ENCODE data around the gene CHORDC1. TPM values are rescaled to one million over a fixed set of nuclear protein-coding genes. Genes with fewer than 3 reads are reported as not detected.
A peak's percentile ranks its signal among the peaks of the same experiment; 100 is the strongest.

CHORDC1 gene
- total RNA-seq, 1 donor from 2014 or later = 15.1 TPM

DNA sequence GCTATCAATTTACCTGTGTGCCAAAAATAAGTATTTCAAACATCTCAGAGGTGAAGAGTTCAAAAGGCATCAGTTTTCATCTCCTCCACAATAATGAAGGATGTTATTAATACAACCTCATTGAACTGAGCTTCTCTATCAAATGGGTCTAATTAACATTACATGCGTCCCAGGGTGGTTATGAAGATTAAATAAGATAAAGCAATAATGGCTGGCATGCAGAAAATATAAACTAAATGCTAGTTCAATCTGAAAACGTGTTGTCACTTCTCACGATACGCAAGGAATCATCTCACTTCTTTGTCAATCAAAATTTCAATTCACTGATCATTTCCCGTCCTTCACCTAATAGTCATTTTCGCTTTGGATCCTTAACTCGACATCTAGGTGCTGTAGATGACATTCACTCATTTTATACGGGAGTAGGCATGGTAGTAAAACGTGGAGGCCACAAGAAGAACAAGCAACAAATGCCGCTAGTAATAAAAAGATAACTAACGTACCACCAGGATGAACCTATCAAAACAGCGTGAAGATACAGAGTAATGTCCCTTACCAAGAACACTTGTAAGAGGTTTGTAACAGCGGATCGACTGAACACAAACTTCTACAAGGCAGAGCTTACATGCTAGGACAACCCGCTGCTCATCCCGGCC, 918 bp downstream of the CHORDC1 start:
- TF ChIP-seq CTCF (IDR thresholded peaks at IDR 0.05) = no peak
- Histone ChIP-seq H3K4me3 (peak overlapping the region; percentile 81 to 96), H3K36me3 (no peaks in the 10 kb centered on the region), H3K27ac (peak overlapping the region; percentile 91 to 95), H3K27me3 (no peaks in the 10 kb centered on the region), H3K4me1 (peaks cover 3 to 11% of the 10 kb centered on the region in 2 donors), H3K9me3 (no peaks in the 10 kb centered on the region)
- no peak for DNase-seq (ENCODE audit: low spot score in 2 of 2)
- intact Hi-C loops (cut with DNase I) = no loop called here

DNA sequence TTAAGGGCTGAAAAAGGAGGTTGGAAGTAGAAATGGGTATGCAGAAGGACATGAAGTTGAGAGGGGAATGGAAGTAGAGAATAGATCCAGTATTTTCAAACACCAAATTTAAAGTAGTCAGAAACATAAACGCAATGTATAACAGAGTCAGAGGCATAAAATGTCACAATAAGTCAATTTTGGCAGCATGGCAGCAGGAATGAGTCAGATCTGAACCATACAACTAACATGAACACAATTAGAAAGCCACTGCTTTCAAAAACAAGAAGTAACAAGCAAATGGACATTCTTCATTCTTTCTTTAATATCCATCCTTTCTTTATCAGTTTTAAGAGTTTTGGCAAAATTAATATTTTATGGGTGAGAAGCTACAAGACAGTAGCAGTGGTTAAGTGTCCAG, 2.5 kb downstream of the CHORDC1 start:
- DNase-seq (ENCODE audit: low spot score in 2 of 2) = no peak
- intact Hi-C loops (cut with DNase I) = no loop called here
- Histone ChIP-seq H3K36me3 (peaks cover 0 to 9% of the 10 kb centered on the region in 2 donors), H3K9me3 (no peaks in the 10 kb centered on the region), H3K4me1 (peaks cover 3 to 13% of the 10 kb centered on the region in 2 donors), H3K27me3 (no peaks in the 10 kb centered on the region), H3K27ac (no peak overlapping the region), H3K4me3 (peak overlapping the region in 1 of 2 donors; percentile 96)
- no peak for TF ChIP-seq CTCF (IDR thresholded peaks at IDR 0.05)

DNA sequence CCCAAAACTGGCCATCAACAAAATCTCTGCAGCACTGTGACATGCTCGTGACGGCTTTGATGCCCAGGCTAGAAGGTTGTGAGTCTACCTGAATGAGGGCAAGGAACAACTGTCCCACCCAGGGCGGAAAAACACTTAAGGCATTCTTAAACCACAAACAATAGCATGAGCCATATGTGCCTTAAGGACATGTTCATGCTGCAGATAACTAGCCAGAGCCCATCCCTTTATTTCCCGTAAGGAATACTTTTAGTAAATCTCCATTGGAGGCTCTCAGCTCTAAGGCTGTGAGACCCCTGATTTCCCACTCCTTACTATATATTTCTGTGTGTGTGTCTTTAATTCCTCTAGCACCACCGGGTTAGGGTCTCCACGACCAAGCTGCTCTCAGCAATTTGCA, 3.4 kb downstream of the CHORDC1 start:
- no peak for TF ChIP-seq CTCF (IDR thresholded peaks at IDR 0.05)
- H3K36me3 ChIP-seq = peaks cover 0 to 15% of the 10 kb centered on the region in 2 donors
- H3K4me3 ChIP-seq = no peak overlapping the region
- intact Hi-C loops (cut with DNase I) = no loop called here
- H3K9me3 ChIP-seq = no peaks in the 10 kb centered on the region
- DNase-seq (ENCODE audit: low spot score in 2 of 2) = no peak
- no peaks in the 10 kb centered on the region for H3K27me3 ChIP-seq
- no peak overlapping the region for H3K27ac ChIP-seq
- peaks cover 3 to 13% of the 10 kb centered on the region in 2 donors for H3K4me1 ChIP-seq

DNA sequence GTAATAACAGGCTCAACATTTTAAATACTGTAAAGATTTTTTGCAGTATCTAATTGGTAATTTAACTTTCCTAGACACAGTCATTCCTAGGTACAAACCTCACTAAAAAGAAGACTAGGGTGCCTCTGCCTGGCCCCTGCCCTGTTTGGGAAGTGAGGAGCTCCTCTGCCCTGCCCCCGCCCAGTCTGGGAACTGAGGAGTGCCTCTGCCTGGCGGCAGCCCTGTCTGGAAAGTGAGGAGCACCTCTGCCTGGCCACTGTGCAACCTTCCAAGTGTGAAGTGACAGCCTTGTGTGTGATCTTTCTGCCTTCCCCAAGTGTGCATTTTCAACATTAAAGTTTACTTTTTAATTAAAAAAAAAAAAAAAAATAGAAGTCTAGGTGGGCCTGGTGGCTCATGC, 4.2 kb downstream of the CHORDC1 start:
- no peak for TF ChIP-seq CTCF (IDR thresholded peaks at IDR 0.05)
- Histone ChIP-seq H3K36me3 (peaks cover 0 to 22% of the 10 kb centered on the region in 2 donors), H3K9me3 (no peaks in the 10 kb centered on the region), H3K4me3 (no peak overlapping the region), H3K4me1 (peaks cover 3 to 13% of the 10 kb centered on the region in 2 donors), H3K27me3 (no peaks in the 10 kb centered on the region), H3K27ac (peak overlapping the region in 1 of 2 donors; percentile 3)
- no peak for DNase-seq (ENCODE audit: low spot score in 2 of 2)
- intact Hi-C loops (cut with DNase I) = no loop called here

- Histone ChIP-seq H3K36me3 (peaks cover 3 to 36% of the 10 kb centered on the region in 2 donors), H3K27ac (no peak overlapping the region), H3K4me1 (peaks cover 3 to 13% of the 10 kb centered on the region in 2 donors), H3K9me3 (no peaks in the 10 kb centered on the region), H3K27me3 (no peaks in the 10 kb centered on the region), H3K4me3 (no peak overlapping the region)
- no peak for TF ChIP-seq CTCF (IDR thresholded peaks at IDR 0.05)
- no peak for DNase-seq (ENCODE audit: low spot score in 2 of 2)
- intact Hi-C loops (cut with DNase I) = no loop called here
Measured at GRCh38 chr11:90216611-90217010, 6.2 kb downstream of the CHORDC1 start.
